MM.1S (cell line): ENCODE measurements around the gene CFAP54.

Experiments used
- DNase-seq: peaks from one replicate; pipeline ENCODE4 v3.0.0-alpha.2; 2015
- H2AFZ ChIP-seq: fragments of 300-600 bp; sonication (generic); 2 replicates; pipeline ENCODE4 v1.6.0; 2016; ENCODE audit warnings: antibody characterized with exemption, low read length
- H3F3A ChIP-seq: fragments of 300-600 bp; sonication (generic); 2 replicates; pipeline ENCODE4 v1.6.1; 2016; ENCODE audit warnings: mild to moderate bottlenecking, antibody characterized with exemption, low read length, moderate library complexity, mixed read lengths; ENCODE audit not compliant: insufficient read depth
- H3K27ac ChIP-seq: fragments of 300-600 bp; sonication (generic); 2 replicates; pipeline ENCODE4 v1.5.1; 2016; ENCODE audit warnings: mild to moderate bottlenecking, low read length
- H3K27me3 ChIP-seq: fragments of 300-600 bp; sonication (generic); replicated peaks from 2 replicates; pipeline ENCODE4 v1.6.0; 2016; ENCODE audit warnings: low read length; ENCODE audit not compliant: insufficient read depth
- H3K36me3 ChIP-seq: fragments of 300-600 bp; sonication (generic); replicated peaks from 2 replicates; pipeline ENCODE4 v1.6.1; 2016; ENCODE audit warnings: mild to moderate bottlenecking, low read length, mixed read lengths; ENCODE audit not compliant: insufficient read depth
- H3K4me1 ChIP-seq: fragments of 300-600 bp; sonication (generic); 2 replicates; pipeline ENCODE4 v1.6.1; 2016; ENCODE audit warnings: low read length, mixed read lengths
- H3K4me2 ChIP-seq: fragments of 300-600 bp; sonication (generic); 2 replicates; pipeline ENCODE4 v1.6.0; 2016; ENCODE audit warnings: low read depth, low read length
- H3K4me3 ChIP-seq: fragments of 300-600 bp; sonication (generic); 2 replicates; pipeline ENCODE4 v1.5.1; 2016; ENCODE audit warnings: low read length, mixed read lengths
- H3K79me2 ChIP-seq: fragments of 300-600 bp; sonication (generic); 2 replicates; pipeline ENCODE4 v1.6.1; 2016; ENCODE audit warnings: mixed run types, low read length, mixed read lengths
- H3K9ac ChIP-seq: fragments of 300-600 bp; sonication (generic); 2 replicates; pipeline ENCODE4 v1.6.1; 2016; ENCODE audit warnings: low read length, mixed read lengths
- H3K9me2 ChIP-seq: fragments of 300-600 bp; sonication (generic); replicated peaks from 2 replicates; pipeline ENCODE4 v1.6.1; 2016; ENCODE audit warnings: mild to moderate bottlenecking, low read length, mixed read lengths; ENCODE audit not compliant: insufficient read depth
- H3K9me3 ChIP-seq: fragments of 300-600 bp; sonication (generic); replicated peaks from 2 replicates; pipeline ENCODE4 v1.6.1; 2016; ENCODE audit warnings: mild to moderate bottlenecking, low read length, mixed read lengths; ENCODE audit not compliant: insufficient read depth
- H4K20me1 ChIP-seq: fragments of 300-600 bp; sonication (generic); 2 replicates; pipeline ENCODE4 v1.6.1; 2016; ENCODE audit warnings: mild to moderate bottlenecking, low read length, moderate library complexity, mixed read lengths; ENCODE audit not compliant: insufficient read depth
- CTCF ChIP-seq: fragments of 300-600 bp; sonication (generic); IDR thresholded peaks from 2 replicates; pipeline ENCODE4 v1.5.1; 2016; ENCODE audit warnings: antibody characterized with exemption, low read length, mixed read lengths
- EZH2 ChIP-seq: fragments of 300-600 bp; sonication (generic); optimal IDR thresholded peaks from 2 replicates; pipeline ENCODE3; 2017; ENCODE audit warnings: low read depth, mild to moderate bottlenecking, antibody characterized with exemption, low read length, mixed read lengths
- EZH2phosphoT487 ChIP-seq: fragments of 300-600 bp; sonication (generic); IDR thresholded peaks from 2 replicates; pipeline ENCODE4 v1.6.1; 2018; ENCODE audit warnings: antibody characterized with exemption, low read length

The CFAP54 gene

GRCh38 chr12:96474206-96474605 is 15.2 kb upstream of the CFAP54 start:
- DNase-seq = no peak
- no peak overlapping the region for H3K4me3 ChIP-seq
- no peaks in the 10 kb centered on the region for H3K9me3 ChIP-seq
- no peak overlapping the region for H2AFZ ChIP-seq
- no peak for TF ChIP-seq EZH2
- no peak for TF ChIP-seq CTCF
- TF ChIP-seq EZH2phosphoT487 = no peak
- no peaks in the 10 kb centered on the region for H3K79me2 ChIP-seq
- no peak overlapping the region for H3K4me2 ChIP-seq
- H3K9me2 ChIP-seq = no peaks in the 10 kb centered on the region
- no peaks in the 10 kb centered on the region for H3K27me3 ChIP-seq
- H3K36me3 ChIP-seq = no peaks in the 10 kb centered on the region
- H3K27ac ChIP-seq = no peak overlapping the region
- no peaks in the 10 kb centered on the region for H3K4me1 ChIP-seq
- no peaks in the 10 kb centered on the region for H4K20me1 ChIP-seq
- no peak overlapping the region for H3K9ac ChIP-seq
- H3F3A ChIP-seq = no peaks in the 10 kb centered on the region

GRCh38 chr12:96478011-96478410 is 11.4 kb upstream of the CFAP54 start:
- TF ChIP-seq EZH2 (no peak), EZH2phosphoT487 (no peak), CTCF (no peak)
- H3K4me2 ChIP-seq = no peak overlapping the region
- no peak overlapping the region for H3K4me3 ChIP-seq
- no peak overlapping the region for H2AFZ ChIP-seq
- H3F3A ChIP-seq = no peaks in the 10 kb centered on the region
- H3K9me2 ChIP-seq = no peaks in the 10 kb centered on the region
- H3K9ac ChIP-seq = no peak overlapping the region
- H3K36me3 ChIP-seq = no peaks in the 10 kb centered on the region
- DNase-seq = no peak
- H3K79me2 ChIP-seq = no peaks in the 10 kb centered on the region
- no peaks in the 10 kb centered on the region for H4K20me1 ChIP-seq
- no peak overlapping the region for H3K27ac ChIP-seq
- no peaks in the 10 kb centered on the region for H3K27me3 ChIP-seq
- H3K4me1 ChIP-seq = no peaks in the 10 kb centered on the region
- no peaks in the 10 kb centered on the region for H3K9me3 ChIP-seq

GRCh38 chr12:96482086-96482485 is 7.3 kb upstream of the CFAP54 start:
- Histone ChIP-seq H3K4me1 (peaks cover 5% of the 10 kb centered on the region), H3K9ac (no peak overlapping the region), H2AFZ (no peak overlapping the region), H4K20me1 (no peaks in the 10 kb centered on the region), H3K79me2 (no peaks in the 10 kb centered on the region), H3K4me3 (no peak overlapping the region), H3K27ac (no peak overlapping the region), H3K27me3 (no peaks in the 10 kb centered on the region), H3F3A (peaks cover 4% of the 10 kb centered on the region; the same call in 1 of the 2 replicates), H3K9me3 (no peaks in the 10 kb centered on the region), H3K9me2 (no peaks in the 10 kb centered on the region), H3K36me3 (no peaks in the 10 kb centered on the region), H3K4me2 (no peak overlapping the region)
- DNase-seq = no peak
- TF ChIP-seq EZH2 = no peak

- Histone ChIP-seq H3K4me2 (no peak overlapping the region), H3K9me3 (no peaks in the 10 kb centered on the region), H3K4me1 (peaks cover 5% of the 10 kb centered on the region), H3K9me2 (no peaks in the 10 kb centered on the region), H3K9ac (no peak overlapping the region), H3K27me3 (no peaks in the 10 kb centered on the region), H3F3A (peaks cover 4% of the 10 kb centered on the region; the same call in 1 of the 2 replicates), H3K27ac (no peak overlapping the region), H3K4me3 (no peak overlapping the region), H4K20me1 (no peaks in the 10 kb centered on the region), H3K36me3 (no peaks in the 10 kb centered on the region), H3K79me2 (no peaks in the 10 kb centered on the region), H2AFZ (no peak overlapping the region)
- no peak for DNase-seq
- no peak for TF ChIP-seq EZH2
- no peak for TF ChIP-seq CTCF
- TF ChIP-seq EZH2phosphoT487 = no peak
These were observed 6.3 kb upstream of the CFAP54 start for GRCh38 chr12:96483116-96483515.
